Measurements from ENCODE around the gene FLT4. TPM values are rescaled to one million over a fixed set of nuclear protein-coding genes. Genes with fewer than 3 reads are reported as not detected.

FLT4 gene
- polyA plus RNA-seq, 3 donors = not detected

GRCh38 chr5:180609817-180610550, 39.4 kb downstream of the FLT4 start:
- H3K4me1 Mint-ChIP-seq = no peaks in the 10 kb centered on the region
- Histone ChIP-seq H3K4me2 (replicated peaks; ENCODE audit: extremely low read depth, low read length, poor library complexity, severe bottlenecking) (no peak overlapping the region), H3K4me3 (replicated peaks in 1 of 3; ENCODE audit: low read depth in 2 of 3, low read length in 3 of 3) (no peak overlapping the region), H3K36me3 (replicated peaks in 1 of 2; ENCODE audit: control insufficient read depth in 1 of 2, insufficient read depth in 2 of 2, low read length in 2 of 2) (no peaks in the 10 kb centered on the region), H3K79me2 (ENCODE audit: insufficient read depth, low read length) (no peaks in the 10 kb centered on the region), H3K9me3 (replicated peaks in 1 of 2; ENCODE audit: control insufficient read depth in 1 of 2, insufficient read depth in 1 of 2, low read length in 2 of 2) (no peaks in the 10 kb centered on the region), H4K20me1 (ENCODE audit: insufficient read depth, low read length) (no peaks in the 10 kb centered on the region), H2AFZ (ENCODE audit: insufficient read depth, low read depth, low read length, poor library complexity, severe bottlenecking) (no peak overlapping the region), H3K9ac (ENCODE audit: insufficient read depth, low read length, poor library complexity, severe bottlenecking) (no peak overlapping the region), H3K4me1 (ENCODE audit: control insufficient read depth in 1 of 2, insufficient read depth in 2 of 2, low read length in 2 of 2) (no peaks in the 10 kb centered on the region), H3K27ac (ENCODE audit: low read depth in 1 of 2, low read length in 2 of 2) (no peak overlapping the region), H3K27me3 (ENCODE audit: control insufficient read depth in 2 of 2, insufficient read depth in 2 of 2, low read length in 2 of 2) (no peaks in the 10 kb centered on the region)
- H3K36me3 Mint-ChIP-seq = no peaks in the 10 kb centered on the region
- H3K4me3 Mint-ChIP-seq = no peak overlapping the region
- 91% methylated on average over 14 of the region's 23 CpGs for WGBS (ENCODE audit: insufficient coverage)
- TF ChIP-seq CTCF (IDR thresholded peaks at IDR 0.05) = no peak
- intact Hi-C loops (cut with micrococcal nuclease) = no loop called here
- peaks cover 0 to 5% (median 3%) of the 10 kb centered on the region in 3 donors for H3K27me3 Mint-ChIP-seq (ENCODE audit: low read depth in 3 of 3)
- no peaks in the 10 kb centered on the region for H3K9me3 Mint-ChIP-seq
- H3K27ac Mint-ChIP-seq = no peak overlapping the region
- DNase-seq = no peak

GRCh38 chr5:180609386-180609785, 40.0 kb downstream of the FLT4 start:
- Histone ChIP-seq H3K36me3 (replicated peaks in 1 of 2; ENCODE audit: control insufficient read depth in 1 of 2, insufficient read depth in 2 of 2, low read length in 2 of 2) (no peaks in the 10 kb centered on the region), H3K9ac (ENCODE audit: insufficient read depth, low read length, poor library complexity, severe bottlenecking) (no peak overlapping the region), H3K27me3 (ENCODE audit: control insufficient read depth in 2 of 2, insufficient read depth in 2 of 2, low read length in 2 of 2) (no peaks in the 10 kb centered on the region), H3K9me3 (replicated peaks in 1 of 2; ENCODE audit: control insufficient read depth in 1 of 2, insufficient read depth in 1 of 2, low read length in 2 of 2) (no peaks in the 10 kb centered on the region), H4K20me1 (ENCODE audit: insufficient read depth, low read length) (no peaks in the 10 kb centered on the region), H3K27ac (ENCODE audit: low read depth in 1 of 2, low read length in 2 of 2) (no peak overlapping the region), H3K4me1 (ENCODE audit: control insufficient read depth in 1 of 2, insufficient read depth in 2 of 2, low read length in 2 of 2) (no peaks in the 10 kb centered on the region), H2AFZ (ENCODE audit: insufficient read depth, low read depth, low read length, poor library complexity, severe bottlenecking) (no peak overlapping the region), H3K4me2 (replicated peaks; ENCODE audit: extremely low read depth, low read length, poor library complexity, severe bottlenecking) (no peak overlapping the region), H3K4me3 (replicated peaks in 1 of 3; ENCODE audit: low read depth in 2 of 3, low read length in 3 of 3) (no peak overlapping the region), H3K79me2 (ENCODE audit: insufficient read depth, low read length) (no peaks in the 10 kb centered on the region)
- intact Hi-C loops (cut with micrococcal nuclease) = no loop called here
- DNase-seq = no peak
- Mint-ChIP-seq H3K27ac (no peak overlapping the region), H3K4me3 (no peak overlapping the region), H3K9me3 (no peaks in the 10 kb centered on the region), H3K36me3 (no peaks in the 10 kb centered on the region), H3K4me1 (no peaks in the 10 kb centered on the region), H3K27me3 (ENCODE audit: low read depth in 3 of 3) (peaks cover 0 to 5% (median 3%) of the 10 kb centered on the region in 3 donors)
- TF ChIP-seq CTCF (IDR thresholded peaks at IDR 0.05) = no peak
- WGBS (ENCODE audit: insufficient coverage) = 91% methylated on average over 8 of the region's 15 CpGs

All from CD14-positive monocyte (primary cell).